GM23338 (cell line): ENCODE results near the gene IARS2.

Experiments
- CTCF ChIP-seq, 2 experiments: fragments of 200-600 bp in 1 of 2; sonication (generic) in 1 of 2; conservative IDR thresholded peaks; 2 replicates each; pipeline versions ENCODE4 v1.5.1 to v1.6.1; 2016 to 2017; ENCODE audit warnings: antibody characterized with exemption in 2 of 2, low read depth in 2 of 2, mild to moderate bottlenecking in 2 of 2, moderate library complexity in 1 of 2
- ETS1 ChIP-seq: IDR thresholded peaks from 2 replicates; pipeline ENCODE4 v1.6.1; 2016; ENCODE audit warnings: antibody characterized with exemption
- EZH2 ChIP-seq: fragments of 200-600 bp; sonication (generic); IDR thresholded peaks from one replicate; pipeline ENCODE4 v1.8.0; 2017; ENCODE audit warnings: antibody characterized with exemption, mild to moderate bottlenecking, low read depth; ENCODE audit not compliant: unreplicated experiment
- POLR2AphosphoS5 ChIP-seq: IDR thresholded peaks from 2 replicates; pipeline ENCODE4 v1.6.1; 2016; ENCODE audit warnings: antibody characterized with exemption, low read depth
- REST ChIP-seq: IDR thresholded peaks from one replicate; pipeline ENCODE4 v1.6.1; 2018; ENCODE audit warnings: antibody characterized with exemption; ENCODE audit not compliant: unreplicated experiment

GRCh38 chr1:220166853-220167252 is 72.9 kb downstream of the IARS2 start:
- TF ChIP-seq POLR2AphosphoS5 (no peak), CTCF (conservative IDR thresholded peaks at IDR 0.05; ENCODE audit: low read depth in 2 of 2) (no peak), REST (no peak), EZH2 (no peak), ETS1 (no peak)
